CD14-positive monocyte (primary cell): Measurements from ENCODE around the gene SPRED2. TPM values are rescaled to one million over a fixed set of nuclear protein-coding genes. Genes with fewer than 3 reads are reported as not detected.

Experiments
- DNase-seq, 3 donors: peaks; one replicate each; pipeline ENCODE4 v3.0.0-alpha.2; 2011 to 2022
- H2AFZ ChIP-seq: 2 replicates; pipeline ENCODE4 v1.6.0; 2012; ENCODE audit warnings: mild to moderate bottlenecking, low read depth, low read length, inconsistent platforms; ENCODE audit not compliant: insufficient read depth, poor library complexity, severe bottlenecking
- H3K27ac ChIP-seq, 2 donors: 1 replicate in 1 of 2; 2 replicates in 1 of 2; pipeline ENCODE4 v1.5.1; 2012 to 2013; ENCODE audit warnings: low read length in 2 of 2, control low read depth in 1 of 2, inconsistent platforms in 1 of 2, low read depth in 1 of 2, mild to moderate bottlenecking in 1 of 2
- H3K27me3 ChIP-seq, 2 donors: one replicate each; pipeline versions ENCODE4 v1.6.0 to v1.6.1; 2011 to 2013; ENCODE audit warnings: low read length in 2 of 2; ENCODE audit not compliant: control insufficient read depth in 2 of 2, insufficient read depth in 2 of 2
- H3K36me3 ChIP-seq, 2 donors: replicated peaks in 1 of 2; 1 replicate in 1 of 2; 2 replicates in 1 of 2; pipeline versions ENCODE4 v1.5.1 to v1.6.1; 2012 to 2013; ENCODE audit warnings: low read length in 2 of 2, control low read depth in 1 of 2, inconsistent platforms in 1 of 2, mild to moderate bottlenecking in 1 of 2; ENCODE audit not compliant: insufficient read depth in 2 of 2, control insufficient read depth in 1 of 2
- H3K4me1 ChIP-seq, 2 donors: 1 replicate in 1 of 2; 2 replicates in 1 of 2; pipeline versions ENCODE4 v1.5.1 to v1.6.1; 2012 to 2013; ENCODE audit warnings: low read length in 2 of 2, control low read depth in 1 of 2, inconsistent platforms in 1 of 2, mild to moderate bottlenecking in 1 of 2, moderate library complexity in 1 of 2; ENCODE audit not compliant: insufficient read depth in 2 of 2, control insufficient read depth in 1 of 2
- H3K4me2 ChIP-seq: replicated peaks from 2 replicates; pipeline ENCODE3; 2012; ENCODE audit warnings: low read length, moderate library complexity, mild to moderate bottlenecking; ENCODE audit not compliant: poor library complexity, severe bottlenecking; ENCODE audit errors: extremely low read depth
- H3K4me3 ChIP-seq, 3 experiments: fragments of 200-600 bp in 1 of 3; sonication (generic) in 1 of 3; replicated peaks in 1 of 3; 1 replicate in 2 of 3; 2 replicates in 1 of 3; pipeline ENCODE4 v1.5.1; 2011 to 2013; ENCODE audit warnings: low read length in 3 of 3, mild to moderate bottlenecking in 3 of 3, control low read depth in 2 of 3, low read depth in 2 of 3, inconsistent platforms in 1 of 3, moderate library complexity in 1 of 3
- H3K79me2 ChIP-seq: 2 replicates; pipeline ENCODE4 v1.6.0; 2012; ENCODE audit warnings: mild to moderate bottlenecking, control low read depth, inconsistent platforms, low read length, moderate library complexity; ENCODE audit not compliant: insufficient read depth
- H3K9ac ChIP-seq: 2 replicates; pipeline ENCODE4 v1.6.0; 2017; ENCODE audit warnings: low read length, mild to moderate bottlenecking; ENCODE audit not compliant: insufficient read depth, poor library complexity, severe bottlenecking
- H3K9me3 ChIP-seq, 2 donors: replicated peaks in 1 of 2; 1 replicate in 1 of 2; 2 replicates in 1 of 2; pipeline versions ENCODE4 v1.5.1 to v1.6.1; 2012 to 2013; ENCODE audit warnings: low read length in 2 of 2, control low read depth in 1 of 2; ENCODE audit not compliant: control insufficient read depth in 1 of 2, insufficient read depth in 1 of 2
- H4K20me1 ChIP-seq: 2 replicates; pipeline ENCODE4 v1.6.0; 2012; ENCODE audit warnings: mild to moderate bottlenecking, low read length, control low read depth, moderate library complexity; ENCODE audit not compliant: insufficient read depth
- H3K27ac Mint-ChIP-seq, 7 donors: one replicate each; pipeline ENCODE4 v1.8.0; 2020; ENCODE audit warnings: mild to moderate bottlenecking in 7 of 7, mixed read lengths in 7 of 7, moderate library complexity in 6 of 7, inconsistent platforms in 2 of 7
- H3K27me3 Mint-ChIP-seq, 3 donors: one replicate each; pipeline ENCODE4 v1.8.0; 2021 to 2022; ENCODE audit warnings: low read depth in 3 of 3, mild to moderate bottlenecking in 3 of 3, mixed read lengths in 3 of 3, moderate library complexity in 3 of 3, inconsistent platforms in 1 of 3
- H3K36me3 Mint-ChIP-seq, 2 donors: one replicate each; pipeline ENCODE4 v1.8.0; 2020; ENCODE audit warnings: mixed read lengths in 2 of 2, inconsistent platforms in 1 of 2, mild to moderate bottlenecking in 1 of 2
- H3K4me1 Mint-ChIP-seq: one replicate; pipeline ENCODE4 v1.8.0; 2020; ENCODE audit warnings: mild to moderate bottlenecking, mixed read lengths
- H3K4me3 Mint-ChIP-seq, 2 donors: one replicate each; pipeline ENCODE4 v1.8.0; 2020; ENCODE audit warnings: mild to moderate bottlenecking in 2 of 2, mixed read lengths in 2 of 2, moderate library complexity in 1 of 2
- H3K9me3 Mint-ChIP-seq, 7 donors: one replicate each; pipeline ENCODE4 v1.8.0; 2020 to 2022; ENCODE audit warnings: mixed read lengths in 7 of 7, mild to moderate bottlenecking in 6 of 7, moderate library complexity in 6 of 7, inconsistent platforms in 2 of 7
- CTCF ChIP-seq: fragments of 200-600 bp; IDR thresholded peaks from one replicate; pipeline ENCODE4 v1.8.0; 2022; ENCODE audit warnings: antibody characterized with exemption, mild to moderate bottlenecking
- WGBS: methylation state at CpG from one replicate; pipeline ENCODE4 v1.1.5; 2013; ENCODE audit warnings: missing lambda C conversion rate; ENCODE audit not compliant: insufficient coverage; 5-methylcytosine and 5-hydroxymethylcytosine counted together
- intact Hi-C, 2 donors: fragments of 100-400 bp; cut with micrococcal nuclease; formaldehyde crosslinking; loops; one replicate each; pipeline versions ENCODE4 v1.15.0 to v1.15.1; 2023
- polyA plus RNA-seq, 3 donors: library from polyadenylated mRNA; depleted of rRNA in 1 of 3; unstranded in 2 of 3; stranded (reverse) in 1 of 3; fragments of 300-500 nt in 2 of 3; fragments of >200 nt in 1 of 3; fragmentation: Illumina TruSeq in 2 of 3; gene quantifications; 1 replicate in 2 of 3; 2 replicates in 1 of 3; pipeline ENCODE4 v1.2.3, GENCODE V29; 2012 to 2021

The SPRED2 gene
- polyA plus RNA-seq, 3 donors = 0.20 to 2.0 (median 0.33) TPM

DNA sequence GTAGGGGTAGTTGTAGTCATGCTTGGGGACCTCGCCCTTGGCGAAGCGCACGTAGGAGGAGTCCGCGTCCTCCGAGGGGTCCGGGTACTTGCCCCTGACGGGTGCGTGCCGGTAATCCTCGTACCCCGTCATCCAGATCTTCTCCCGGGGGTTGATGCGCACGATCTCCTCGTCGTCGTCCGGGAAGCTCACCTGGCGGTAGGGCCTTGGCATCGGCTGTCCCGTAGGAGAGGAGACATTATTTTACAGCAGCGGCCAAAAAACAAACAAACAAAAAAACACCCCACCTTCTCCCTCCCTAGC, 118.5 kb downstream of the SPRED2 start:
- Histone ChIP-seq H3K27me3 (no peaks in the 10 kb centered on the region), H3K4me1 (no peaks in the 10 kb centered on the region), H3K9ac (no peak overlapping the region), H4K20me1 (no peaks in the 10 kb centered on the region), H2AFZ (no peak overlapping the region), H3K27ac (no peak overlapping the region), H3K4me2 (no peak overlapping the region), H3K4me3 (no peak overlapping the region), H3K79me2 (no peaks in the 10 kb centered on the region), H3K9me3 (peaks cover 0 to 3% of the 10 kb centered on the region in 2 donors), H3K36me3 (peaks cover 14 to 44% of the 10 kb centered on the region in 2 donors)
- Mint-ChIP-seq H3K27ac (no peak overlapping the region), H3K36me3 (peaks cover 27 to 35% of the 10 kb centered on the region in 2 donors), H3K4me3 (no peak overlapping the region), H3K27me3 (no peaks in the 10 kb centered on the region), H3K9me3 (peaks cover 0 to 8% (median 0%) of the 10 kb centered on the region in 7 donors), H3K4me1 (peaks cover 3% of the 10 kb centered on the region)
- WGBS = over 99% methylated on average over 23 of the region's 24 CpGs
- no peak for DNase-seq
- TF ChIP-seq CTCF = no peak
- intact Hi-C loops = no loop called here

- no peaks in the 10 kb centered on the region for H3K27me3 ChIP-seq
- no peak overlapping the region for H3K27ac Mint-ChIP-seq
- H3K36me3 Mint-ChIP-seq = peaks cover 27 to 35% of the 10 kb centered on the region in 2 donors
- no peak overlapping the region for H3K27ac ChIP-seq
- peaks cover 0 to 8% (median 0%) of the 10 kb centered on the region in 7 donors for H3K9me3 Mint-ChIP-seq
- H3K79me2 ChIP-seq = no peaks in the 10 kb centered on the region
- intact Hi-C loops = no loop called here
- no peak overlapping the region for H2AFZ ChIP-seq
- no peak for DNase-seq
- H3K4me3 Mint-ChIP-seq = no peak overlapping the region
- 91% methylated on average over 47 of the region's 52 CpGs for WGBS
- H3K9me3 ChIP-seq = peaks cover 0 to 3% of the 10 kb centered on the region in 2 donors
- no peaks in the 10 kb centered on the region for H3K27me3 Mint-ChIP-seq
- no peak overlapping the region for H3K4me2 ChIP-seq
- TF ChIP-seq CTCF = no peak
- H3K4me1 Mint-ChIP-seq = peaks cover 3% of the 10 kb centered on the region
- H3K4me1 ChIP-seq = no peaks in the 10 kb centered on the region
- no peaks in the 10 kb centered on the region for H4K20me1 ChIP-seq
- peaks cover 14 to 44% of the 10 kb centered on the region in 2 donors for H3K36me3 ChIP-seq
- no peak overlapping the region for H3K4me3 ChIP-seq
- no peak overlapping the region for H3K9ac ChIP-seq
Measured at GRCh38 chr2:65313126-65313953, 119.1 kb downstream of the SPRED2 start.
